IMR-90 (cell line): ENCODE measurements around the gene ASB1.

Experiments used
- CEBPB ChIP-seq: IDR thresholded peaks from 2 replicates; pipeline ENCODE4 v1.6.1; 2012; ENCODE audit warnings: low read depth, low read length, improper control_type of control experiment
- CTCF ChIP-seq: conservative IDR thresholded peaks from 2 replicates; pipeline ENCODE4 v1.5.1; 2012; ENCODE audit warnings: mild to moderate bottlenecking, low read depth, low read length, improper control_type of control experiment
- MAZ ChIP-seq: IDR thresholded peaks from 2 replicates; pipeline ENCODE4 v1.6.1; 2012; ENCODE audit warnings: low read depth, mild to moderate bottlenecking, low read length, improper control_type of control experiment, moderate library complexity, borderline replicate concordance
- NFE2L2 ChIP-seq: fragments of 150-350 bp; IDR thresholded peaks from 2 replicates; pipeline ENCODE4 v1.6.1; 2016; ENCODE audit warnings: low read depth, mild to moderate bottlenecking, low read length
- POLR2A ChIP-seq: IDR thresholded peaks from 2 replicates; pipeline ENCODE4 v1.6.1; 2012; ENCODE audit warnings: mild to moderate bottlenecking, low read depth, low read length
- RCOR1 ChIP-seq: IDR thresholded peaks from 2 replicates; pipeline ENCODE4 v1.6.1; 2012; ENCODE audit warnings: mild to moderate bottlenecking, low read length, improper control_type of control experiment; ENCODE audit not compliant: insufficient replicate concordance
- RFX5 ChIP-seq: IDR thresholded peaks from 2 replicates; pipeline ENCODE4 v1.8.0; 2012; ENCODE audit warnings: low read depth, mild to moderate bottlenecking, low read length, moderate library complexity

- no peak for TF ChIP-seq RFX5
- no peak for TF ChIP-seq CTCF
- TF ChIP-seq RCOR1 = no peak
- TF ChIP-seq CEBPB = no peak
- no peak for TF ChIP-seq POLR2A
- no peak for TF ChIP-seq NFE2L2
- TF ChIP-seq MAZ = no peak
These were observed 32.4 kb downstream of the ASB1 start for GRCh38 chr2:238459081-238459629.
